GM10266 (cell line): Measurements from ENCODE around the gene DGKB.
"Not testable (repeated sequence)": the region's sequence is repeated elsewhere in the genome, so short reads cannot be mapped to it uniquely, and the experiment has no call there.

Experiments
- DNase-seq: peaks from one replicate; pipeline ENCODE4 v3.0.0; 2012; ENCODE audit errors: extremely low spot score
- CTCF ChIP-seq: IDR thresholded peaks from 2 replicates; pipeline ENCODE4 v1.5.1; 2012; ENCODE audit warnings: mild to moderate bottlenecking, low read depth; ENCODE audit not compliant: control insufficient read depth, insufficient read depth; ENCODE audit errors: missing control alignments

DGKB gene

GRCh38 chr7:14497390-14497789, 405.2 kb downstream of the DGKB start:
- TF ChIP-seq CTCF = no peak
- no peak for DNase-seq

GRCh38 chr7:14495633-14496032, 406.9 kb downstream of the DGKB start:
- TF ChIP-seq CTCF = no peak
- DNase-seq = no peak

GRCh38 chr7:14487701-14488395, 414.7 kb downstream of the DGKB start:
- no peak for DNase-seq
- TF ChIP-seq CTCF = no peak

- no peak for TF ChIP-seq CTCF
- no peak for DNase-seq
Observed at GRCh38 chr7:14483663-14484062, 418.9 kb downstream of the DGKB start.

GRCh38 chr7:14480281-14480680, 422.3 kb downstream of the DGKB start:
- no peak for TF ChIP-seq CTCF
- no peak for DNase-seq

GRCh38 chr7:14478834-14479510, 423.6 kb downstream of the DGKB start:
- DNase-seq = no peak
- no peak for TF ChIP-seq CTCF

- not testable (repeated sequence) for DNase-seq
Observed at GRCh38 chr7:14461716-14462115, 440.8 kb downstream of the DGKB start.

DNA sequence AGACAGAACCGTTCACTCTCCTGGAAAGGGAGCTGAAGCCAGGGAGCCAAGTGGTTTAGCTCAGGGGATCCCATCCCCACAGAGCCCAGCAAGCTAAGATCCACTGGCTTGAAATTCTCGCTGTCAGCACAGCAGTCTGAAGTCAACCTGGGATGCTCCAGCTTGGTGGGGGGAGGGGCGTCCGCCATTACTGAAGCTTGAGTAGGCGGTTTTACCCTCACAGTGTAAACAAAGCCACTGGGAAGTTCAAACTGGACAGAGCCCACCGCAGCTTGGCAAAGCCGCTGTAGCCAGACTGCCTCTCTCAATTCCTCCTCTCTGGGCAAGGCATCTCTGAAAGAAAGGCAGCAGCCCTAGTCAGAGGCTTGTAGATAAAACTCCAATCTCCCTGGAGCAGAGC, 443.7 kb downstream of the DGKB start:
- not testable (repeated sequence) for DNase-seq
